HK-2 (cell line): ENCODE measurements around the gene ZNF587.
A peak's percentile ranks its signal among the peaks of the same experiment; 100 is the strongest.
"Not testable (repeated sequence)": the region's sequence is repeated elsewhere in the genome, so short reads cannot be mapped to it uniquely, and the experiment has no call there.

Source experiments
- DNase-seq: peaks from one replicate; pipeline ENCODE4 v3.0.0-alpha.2; 2018; ENCODE audit not compliant: unreplicated experiment

ZNF587 gene

GRCh38 chr19:57849666-57850473 is at the start of gene ZNF587:
Gene ZNF587, plus strand, starts transcription at chr19:57849859. Its CDS starts 180 bp downstream, at chr19:57850039.
- DNase-seq = peak; percentile 85

GRCh38 chr19:57800696-57801095 is 49.0 kb upstream of the ZNF587 start:
- DNase-seq = no peak

DNA sequence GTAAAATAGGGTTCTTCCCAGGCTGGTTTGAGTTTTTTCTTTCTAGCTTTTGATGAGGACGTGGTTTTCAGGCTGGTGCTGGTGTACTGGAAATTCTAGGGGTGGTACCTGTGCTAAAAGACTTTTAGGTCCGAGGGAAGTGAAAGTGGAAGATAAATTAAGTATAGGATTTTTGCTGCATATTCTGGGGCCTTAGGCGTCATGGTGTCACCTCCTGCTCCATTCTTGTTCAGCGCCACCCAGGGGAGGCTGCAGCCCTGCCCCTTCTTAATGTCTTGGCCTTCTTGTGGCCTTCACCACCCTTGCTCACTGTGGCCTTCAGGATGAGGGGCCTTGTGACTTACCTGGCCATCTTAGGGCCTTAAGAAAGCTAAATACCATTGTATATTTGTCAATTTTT is 47.4 kb upstream of the ZNF587 start:
- no peak for DNase-seq

- DNase-seq = no peak
These were observed 46.4 kb upstream of the ZNF587 start for GRCh38 chr19:57803265-57803593.

DNA sequence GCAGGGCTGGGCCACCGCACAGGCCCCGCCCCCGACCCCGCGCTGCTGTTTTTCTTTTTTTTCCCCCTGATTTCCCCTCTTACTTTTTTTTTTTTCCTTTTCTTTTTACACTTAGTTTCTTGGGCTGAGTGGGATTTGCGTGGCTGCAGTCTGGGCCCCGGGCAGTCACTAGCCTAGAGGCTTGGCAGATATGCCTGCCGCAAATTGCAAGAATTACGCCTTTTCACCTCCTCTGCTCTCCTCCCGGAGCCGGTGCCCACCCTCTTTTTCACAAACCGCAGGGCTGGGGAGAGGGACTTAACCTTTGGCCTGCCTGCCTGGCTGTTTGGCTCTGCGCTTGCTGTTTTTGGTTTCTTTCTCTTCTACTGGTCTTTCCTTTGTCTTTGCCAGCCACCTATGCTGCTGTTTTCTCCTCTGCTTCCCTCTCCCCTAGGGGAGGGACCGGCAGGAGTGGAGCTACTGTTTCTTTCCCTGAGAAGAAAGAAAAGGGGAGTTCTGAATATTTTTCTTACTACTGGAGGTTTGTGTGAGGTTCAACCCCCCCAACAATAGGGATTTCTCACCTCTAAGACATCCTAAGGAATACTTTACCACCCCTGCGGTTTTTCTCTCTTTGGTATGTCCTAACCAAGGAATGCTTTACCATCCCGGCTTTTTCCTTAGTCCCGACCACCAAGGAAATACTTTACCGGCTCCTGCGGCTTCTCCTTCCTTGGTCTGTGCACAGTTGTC is 45.9 kb upstream of the ZNF587 start:
- peak; percentile 79 for DNase-seq

DNA sequence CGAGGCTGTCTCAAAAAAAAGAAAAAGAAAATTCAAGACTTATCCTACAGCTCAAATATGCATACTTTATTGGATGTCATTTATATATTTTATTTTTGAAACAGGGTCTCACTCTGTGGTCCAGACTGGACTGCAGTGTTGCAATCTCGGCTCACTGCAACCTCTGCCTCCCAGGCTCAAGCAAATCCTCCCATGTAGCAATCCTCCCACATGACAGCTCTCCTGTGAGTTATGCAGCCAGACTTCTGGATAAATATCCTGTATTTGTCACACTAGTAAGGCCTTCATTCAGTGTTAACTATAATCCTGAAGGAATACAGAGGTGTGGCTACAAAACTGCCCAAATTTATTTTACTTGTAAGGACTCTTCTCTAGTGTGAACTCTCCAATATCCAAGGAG is 42.1 kb upstream of the ZNF587 start:
- no peak for DNase-seq

- not testable (repeated sequence) for DNase-seq
These were observed 39.0 kb upstream of the ZNF587 start for GRCh38 chr19:57810410-57811295.

- no peak for DNase-seq
These were observed 37.4 kb upstream of the ZNF587 start for GRCh38 chr19:57812226-57812625.

- DNase-seq = not testable (repeated sequence)
These were observed 36.5 kb upstream of the ZNF587 start for GRCh38 chr19:57812975-57813820.

DNA sequence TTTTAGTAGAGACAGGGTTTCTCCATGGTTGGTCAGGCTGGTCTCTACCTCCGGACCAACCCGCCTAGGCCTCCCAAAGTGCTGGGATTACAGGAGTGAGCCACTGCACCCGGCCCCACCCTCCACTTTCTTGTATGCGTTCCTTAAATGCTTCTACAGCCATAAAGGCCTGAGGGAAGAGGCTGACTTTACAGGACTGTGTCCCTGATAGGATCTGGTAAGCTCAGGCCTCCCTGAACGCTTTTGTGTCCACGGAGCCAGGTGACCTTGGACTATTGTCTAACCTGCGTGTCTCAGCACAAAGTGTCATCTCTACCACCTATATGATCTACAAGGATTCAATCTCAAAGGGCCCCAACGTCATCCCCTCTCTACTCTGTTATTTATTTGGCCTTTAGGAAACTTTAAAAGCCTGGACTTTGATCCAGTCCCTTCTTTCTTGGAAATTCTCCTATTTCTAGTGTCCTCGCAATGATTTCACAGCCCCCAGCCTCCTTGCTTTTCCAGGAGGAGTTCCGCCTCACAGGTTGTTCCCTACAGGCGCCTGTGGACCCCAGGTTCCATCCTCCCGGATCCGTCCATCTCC is 35.6 kb upstream of the ZNF587 start:
- DNase-seq = no peak

DNA sequence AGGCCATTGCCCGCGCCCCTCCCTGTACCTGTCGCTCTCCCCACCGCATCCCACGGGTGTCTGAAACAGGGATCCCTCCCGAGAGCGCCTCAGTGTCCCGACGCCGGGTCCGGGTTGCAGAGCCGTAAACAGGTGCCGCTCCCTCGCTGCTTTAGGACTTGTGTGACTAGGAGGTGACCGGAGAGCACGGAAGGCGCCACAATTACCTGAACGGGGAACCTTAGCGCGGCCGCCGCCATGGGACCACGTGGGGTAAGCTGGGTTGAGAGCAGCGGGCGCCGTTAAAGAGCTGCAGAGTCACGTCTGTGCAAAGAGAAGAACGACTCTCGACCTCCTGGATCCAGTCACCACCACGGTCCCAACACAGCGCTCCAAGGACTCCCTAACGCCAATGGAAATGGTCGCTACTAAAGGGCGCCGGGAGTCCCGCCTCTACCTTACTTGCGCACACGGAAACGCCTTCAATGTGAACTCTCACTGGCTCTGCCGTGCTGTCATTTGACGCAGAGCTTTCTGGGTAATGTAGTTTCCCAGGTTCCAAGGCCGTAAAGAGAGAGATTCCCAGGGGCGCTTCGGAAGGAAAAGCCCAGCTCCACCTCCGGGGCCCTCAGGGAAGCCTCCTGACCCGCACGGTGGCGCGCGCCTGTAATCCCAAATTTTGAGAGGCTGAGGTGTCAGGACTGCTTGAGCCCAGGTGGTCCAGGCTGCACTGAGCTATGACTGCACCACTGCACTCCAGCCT is 35.0 kb upstream of the ZNF587 start, which contains the start of gene ZNF552:
Gene ZNF552, minus strand, starts transcription at position 409 of the 742 bp plus-strand sequence. Its CDS starts 170 bp downstream, at position 239.
- peak; percentile 88 for DNase-seq

DNA sequence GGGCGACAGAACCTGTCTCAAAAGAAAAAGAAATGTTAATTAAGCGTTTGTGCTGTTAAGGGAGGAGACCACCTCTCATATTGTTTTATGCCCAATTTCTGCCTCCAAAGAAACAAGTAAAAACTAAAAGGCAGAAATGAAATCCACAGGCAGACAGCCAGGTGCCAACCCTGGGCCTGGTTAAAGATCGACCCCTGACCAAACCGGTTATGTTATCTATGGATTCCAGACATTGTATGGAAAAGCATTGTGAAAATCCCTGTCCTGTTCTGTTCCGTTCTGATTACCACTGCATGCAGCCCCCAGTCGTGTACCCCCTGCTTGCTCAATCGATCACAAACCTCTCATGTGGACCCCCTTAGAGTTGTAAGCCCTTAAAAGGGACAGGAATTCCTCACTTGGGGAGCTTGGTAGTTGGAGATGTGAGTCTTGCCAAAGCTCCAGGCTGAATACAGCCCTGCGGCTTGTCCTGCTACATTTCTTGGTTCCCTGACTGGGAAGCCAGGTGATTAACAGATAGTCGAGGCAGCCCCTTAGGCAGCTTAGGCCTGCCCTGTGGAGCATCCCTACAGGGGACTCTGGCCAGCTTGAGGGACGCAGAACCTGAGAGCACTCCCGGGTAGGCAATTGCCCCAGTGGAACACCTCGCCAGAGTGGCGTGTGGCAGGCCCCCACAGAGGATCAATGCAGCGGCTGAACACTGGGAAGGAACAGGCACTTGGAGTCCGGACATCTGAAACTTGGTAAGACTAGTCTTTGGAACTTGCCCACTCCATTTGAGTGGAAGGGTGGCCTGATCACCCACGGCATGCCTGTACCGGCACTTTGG is 34.2 kb upstream of the ZNF587 start:
- DNase-seq = no peak

- DNase-seq = no peak
These were observed 33.0 kb upstream of the ZNF587 start for GRCh38 chr19:57816652-57817051.

GRCh38 chr19:57817976-57818375 is 31.7 kb upstream of the ZNF587 start:
- DNase-seq = no peak

- no peak for DNase-seq
These were observed 31.3 kb upstream of the ZNF587 start for GRCh38 chr19:57818378-57818777.

- peak; percentile 95 for DNase-seq
These were observed 30.0 kb upstream of the ZNF587 start for GRCh38 chr19:57819475-57820148.

GRCh38 chr19:57820599-57820998 is 29.1 kb upstream of the ZNF587 start:
- no peak for DNase-seq

DNA sequence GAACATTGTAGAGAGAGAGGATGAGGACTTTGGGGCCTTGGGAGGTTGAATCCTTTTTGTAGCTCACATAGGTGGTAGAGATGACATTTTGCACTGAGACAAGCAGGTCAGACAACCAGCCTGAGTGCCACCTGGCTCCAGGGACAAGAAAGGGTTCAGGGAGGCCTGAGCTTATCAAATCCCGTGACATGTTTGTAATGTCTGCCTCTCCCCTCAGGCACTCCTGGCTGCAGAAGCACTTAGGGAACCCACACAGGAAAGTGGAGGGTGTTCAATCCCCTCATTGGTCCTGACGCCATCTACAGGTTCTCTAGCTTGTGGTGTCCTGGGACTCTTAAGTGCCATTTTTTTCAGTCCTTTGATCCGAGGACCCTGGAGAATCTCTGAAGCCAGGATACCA is 28.6 kb upstream of the ZNF587 start:
- not testable (repeated sequence) for DNase-seq

DNA sequence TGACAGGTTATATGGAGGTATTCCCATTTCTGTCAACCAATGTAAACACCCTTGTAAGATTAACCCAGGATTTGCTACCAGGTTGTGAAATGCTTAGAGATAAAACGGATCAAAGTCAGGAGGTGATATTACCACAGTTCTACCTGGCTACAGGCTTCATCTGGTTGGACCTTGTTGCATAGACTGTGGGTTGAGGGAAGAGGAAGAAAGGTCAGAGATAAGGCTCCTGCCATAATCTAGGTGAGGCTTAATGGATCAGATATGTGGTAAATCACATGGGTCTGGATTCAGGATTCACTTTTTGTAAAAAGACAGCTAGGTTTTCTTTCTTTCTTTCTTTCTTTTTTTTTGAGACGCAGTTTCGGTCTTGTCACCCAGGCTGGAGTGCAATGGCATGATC is 28.2 kb upstream of the ZNF587 start:
- DNase-seq = not testable (repeated sequence)
